Panc1 (cell line): ENCODE data around the gene PTDSS2. TPM values are rescaled to one million over a fixed set of nuclear protein-coding genes. Genes with fewer than 3 reads are reported as not detected.

ENCODE experiments used
- ATAC-seq: fragments of 200-7000 bp; cut with Tn5 transposase; 2 replicates; pipeline ENCODE4 v1.9.1; 2020; ENCODE audit warnings: mild to moderate bottlenecking, moderate library complexity
- BruUV-seq: library from RNA; stranded (reverse); fragments of 400-500 nt; replicated peaks from 2 replicates; lab custom pipeline; 2021; lab: Mats Ljungman, UMichigan
- CTCF ChIA-PET: fragments of 300-600 bp; sonication (Branson Sonifier 250); formaldehyde crosslinking; loops from one replicate; lab custom pipeline; 2022; ENCODE audit warnings: antibody characterized with exemption; lab: Charles Lee
- POLR2A ChIA-PET: fragments of 300-600 bp; sonication (Branson Sonifier 250); formaldehyde crosslinking; loops from one replicate; lab custom pipeline; 2022; ENCODE audit warnings: antibody characterized with exemption; lab: Charles Lee
- DNase-seq: peaks from one replicate; pipeline ENCODE4 v3.0.0-alpha.2; 2010; ENCODE audit warnings: low read depth, low spot score
- H3K27ac ChIP-seq: 2 replicates; pipeline ENCODE4 v1.5.1; 2011; ENCODE audit warnings: mild to moderate bottlenecking, low read length, inconsistent platforms
- H3K27me3 ChIP-seq: fragments of 200-500 bp; sonication (Bioruptor generic); 2 replicates; pipeline ENCODE4 v1.6.0; 2014; ENCODE audit warnings: low read length, inconsistent platforms; ENCODE audit not compliant: control insufficient read depth, insufficient read depth
- H3K36me3 ChIP-seq: fragments of 200-500 bp; sonication (Bioruptor generic); 2 replicates; pipeline ENCODE4 v1.5.1; 2014; ENCODE audit warnings: inconsistent platforms, mild to moderate bottlenecking, low read length, moderate library complexity; ENCODE audit not compliant: control insufficient read depth, insufficient read depth
- H3K4me1 ChIP-seq: 2 replicates; pipeline ENCODE4 v1.5.1; 2011; ENCODE audit warnings: inconsistent platforms, mild to moderate bottlenecking, low read length, moderate library complexity; ENCODE audit not compliant: control insufficient read depth, insufficient read depth
- H3K4me3 ChIP-seq, 2 experiments: 2 replicates each; pipeline ENCODE4 v1.5.1; 2011 to 2012; ENCODE audit warnings: low read depth in 2 of 2, low read length in 2 of 2, mild to moderate bottlenecking in 2 of 2, inconsistent platforms in 1 of 2, moderate library complexity in 1 of 2
- H3K9me3 ChIP-seq: fragments of 200-500 bp; sonication (Bioruptor generic); 2 replicates; pipeline ENCODE4 v1.5.1; 2014; ENCODE audit warnings: low read depth, mild to moderate bottlenecking, inconsistent platforms, low read length, moderate library complexity; ENCODE audit not compliant: control insufficient read depth, insufficient read depth
- POLR2AphosphoS5 ChIP-seq: IDR thresholded peaks from 2 replicates; pipeline ENCODE4 v1.6.1; 2012; ENCODE audit warnings: mild to moderate bottlenecking, low read depth, low read length, moderate library complexity
- REST ChIP-seq, 2 experiments: IDR thresholded peaks; 2 replicates each; pipeline ENCODE4 v1.6.1; 2011 to 2012; ENCODE audit warnings: low read depth in 2 of 2, control low read depth in 1 of 2, low read length in 1 of 2, mild to moderate bottlenecking in 1 of 2, moderate library complexity in 1 of 2; ENCODE audit not compliant: insufficient read depth in 1 of 2
- SIN3A ChIP-seq: IDR thresholded peaks from 2 replicates; pipeline ENCODE4 v1.6.1; 2012; ENCODE audit warnings: low read depth, mild to moderate bottlenecking, low read length, moderate library complexity, borderline replicate concordance; ENCODE audit not compliant: insufficient read depth
- TCF7L2 ChIP-seq: IDR thresholded peaks from 2 replicates; pipeline ENCODE4 v1.6.1; 2011; ENCODE audit warnings: mild to moderate bottlenecking, low read depth, low read length, inconsistent platforms
- in situ Hi-C: cut with HindIII; loops from 2 replicates; pipeline ENCODE4 v1.10.0; 2016; ENCODE audit warnings: low sequenced_read_pairs, low pct_unique_long_range_greater_than_20kb
- intact Hi-C: fragments of 100-400 bp; cut with micrococcal nuclease; formaldehyde crosslinking; loops from one replicate; pipeline ENCODE4 v1.10.0; 2022; ENCODE audit not compliant: unreplicated experiment
- total RNA-seq: library from RNA; stranded (reverse); gene quantifications from one replicate; pipeline ENCODE4 v1.2.1, GENCODE V29; 2021; ENCODE audit not compliant: unreplicated experiment
- TF ChIP-seq, protein P1 (sequence below): fragments of 450-650 bp; IDR thresholded peaks from 2 replicates; pipeline ENCODE4 v1.5.1; 2017; ENCODE audit warnings: mild to moderate bottlenecking

PTDSS2 gene
- total RNA-seq, 1 experiment from 2014 or later = 103 TPM

DNA sequence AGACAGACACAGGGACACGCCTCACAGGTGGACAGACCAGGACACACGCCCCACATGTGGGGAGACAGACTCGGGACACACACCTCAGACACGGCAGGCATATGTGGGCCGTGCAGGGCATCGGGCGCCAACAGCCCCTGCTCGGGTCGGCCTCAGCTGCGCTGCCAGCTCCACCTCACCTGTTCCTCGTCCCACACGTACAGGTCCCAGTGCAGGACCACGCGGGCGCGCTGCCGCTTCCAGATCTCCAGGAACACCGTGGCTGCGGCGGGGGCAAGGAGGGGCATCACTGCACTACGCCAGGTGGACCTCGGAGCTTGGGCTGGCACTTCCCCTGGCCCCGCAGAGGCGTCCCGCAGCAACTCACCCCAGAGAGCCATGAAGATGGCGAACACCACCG, 20.7 kb upstream of the PTDSS2 start:
- Histone ChIP-seq H3K4me1 (peaks cover 11% of the 10 kb centered on the region), H3K9me3 (no peaks in the 10 kb centered on the region), H3K27me3 (no peaks in the 10 kb centered on the region), H3K36me3 (no peaks in the 10 kb centered on the region), H3K4me3 (no peak overlapping the region), H3K27ac (no peak overlapping the region)
- no peak for DNase-seq
- in situ Hi-C loops = no loop called here
- POLR2A ChIA-PET = no interaction called here
- TF ChIP-seq POLR2AphosphoS5 (no peak), TCF7L2 (no peak), REST (IDR thresholded peaks at IDR 0.05; ENCODE audit: insufficient read depth in 1 of 2, low read depth in 2 of 2, low read length in 1 of 2) (no peak), SIN3A (no peak)
- TF ChIP-seq, protein P1, sequence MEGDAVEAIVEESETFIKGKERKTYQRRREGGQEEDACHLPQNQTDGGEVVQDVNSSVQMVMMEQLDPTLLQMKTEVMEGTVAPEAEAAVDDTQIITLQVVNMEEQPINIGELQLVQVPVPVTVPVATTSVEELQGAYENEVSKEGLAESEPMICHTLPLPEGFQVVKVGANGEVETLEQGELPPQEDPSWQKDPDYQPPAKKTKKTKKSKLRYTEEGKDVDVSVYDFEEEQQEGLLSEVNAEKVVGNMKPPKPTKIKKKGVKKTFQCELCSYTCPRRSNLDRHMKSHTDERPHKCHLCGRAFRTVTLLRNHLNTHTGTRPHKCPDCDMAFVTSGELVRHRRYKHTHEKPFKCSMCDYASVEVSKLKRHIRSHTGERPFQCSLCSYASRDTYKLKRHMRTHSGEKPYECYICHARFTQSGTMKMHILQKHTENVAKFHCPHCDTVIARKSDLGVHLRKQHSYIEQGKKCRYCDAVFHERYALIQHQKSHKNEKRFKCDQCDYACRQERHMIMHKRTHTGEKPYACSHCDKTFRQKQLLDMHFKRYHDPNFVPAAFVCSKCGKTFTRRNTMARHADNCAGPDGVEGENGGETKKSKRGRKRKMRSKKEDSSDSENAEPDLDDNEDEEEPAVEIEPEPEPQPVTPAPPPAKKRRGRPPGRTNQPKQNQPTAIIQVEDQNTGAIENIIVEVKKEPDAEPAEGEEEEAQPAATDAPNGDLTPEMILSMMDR = no peak
- intact Hi-C loops = no loop called here
- CTCF ChIA-PET = no interaction called here
- no TSS peak for BruUV-seq
- no peak for ATAC-seq

- H3K36me3 ChIP-seq = no peaks in the 10 kb centered on the region
- TF ChIP-seq SIN3A = no peak
- TF ChIP-seq, protein P1 = no peak
- no peak for TF ChIP-seq POLR2AphosphoS5
- TF ChIP-seq REST (IDR thresholded peaks at IDR 0.05; ENCODE audit: insufficient read depth in 1 of 2, low read depth in 2 of 2, low read length in 1 of 2) = no peak
- no peak for TF ChIP-seq TCF7L2
- CTCF ChIA-PET = interaction anchor here (1.0 kb wide), 1 partner anchor 19 kb away, joined by 3 read pairs; no protein-coding TSS in a partner anchor
- POLR2A ChIA-PET = no interaction called here
- intact Hi-C loops = no loop called here
- H3K27me3 ChIP-seq = no peaks in the 10 kb centered on the region
- H3K4me3 ChIP-seq = no peak overlapping the region
- H3K4me1 ChIP-seq = peaks cover 11% of the 10 kb centered on the region
- ATAC-seq (peak; percentile 50), DNase-seq (no peak)
- no peak overlapping the region for H3K27ac ChIP-seq
- BruUV-seq = no TSS peak
- no peaks in the 10 kb centered on the region for H3K9me3 ChIP-seq
- in situ Hi-C loops = no loop called here
Measured at GRCh38 chr11:429931-430456, 20.1 kb upstream of the PTDSS2 start.
